A549 (cell line): ENCODE data around the gene TNFAIP8L1. TPM values are rescaled to one million over a fixed set of nuclear protein-coding genes. Genes with fewer than 3 reads are reported as not detected.
A peak's percentile ranks its signal among the peaks of the same experiment; 100 is the strongest.

Experiments used
- ATAC-seq, 2 experiments: fragments of 200-7000 bp in 1 of 2; fragments of >200 bp in 1 of 2; cut with Nextera tagmentation in 1 of 2; cut with Tn5 transposase in 1 of 2; 3 replicates each; pipeline versions ENCODE4 v1.8.0 to v1.9.1; 2018 to 2020; ENCODE audit warnings: mild to moderate bottlenecking in 1 of 2, moderate library complexity in 1 of 2
- CTCF ChIA-PET: fragments of 300-600 bp; sonication (Branson Sonifier 250); formaldehyde crosslinking; extraction: SDS; loops from one replicate; lab custom pipeline; 2021; ENCODE audit warnings: antibody characterized with exemption, inconsistent platforms; lab: Yijun Ruan, JAX
- POLR2A ChIA-PET: fragments of 350-600 bp; formaldehyde crosslinking; extraction: SDS; loops from one replicate; lab custom pipeline; 2021; ENCODE audit warnings: antibody characterized with exemption, inconsistent platforms; lab: Yijun Ruan, JAX
- DNase-seq, 2 experiments: peaks; one replicate each; pipeline versions ENCODE4 v3.0.0 to v3.0.0-alpha.2; 2011 to 2016; ENCODE audit warnings: low read depth in 1 of 2, low spot score in 1 of 2
- FAIRE-seq: peaks from 2 replicates; lab custom pipeline; 2011; peaks lifted over from hg19 to GRCh38; lab: Jason Lieb, UNC
- H3K27ac ChIP-seq, 2 experiments: fragments of >200 bp; sonication (Bioruptor Twin); formaldehyde crosslinking; 3 replicates each; pipeline ENCODE4 v1.5.1; 2016 to 2017
- H3K4me1 ChIP-seq: fragments of >200 bp; sonication (Bioruptor Twin); formaldehyde crosslinking; 3 replicates; pipeline ENCODE4 v1.6.1; 2016
- H3K4me2 ChIP-seq: fragments of >200 bp; sonication (Bioruptor Twin); formaldehyde crosslinking; 3 replicates; pipeline ENCODE4 v1.6.1; 2016
- H3K4me3 ChIP-seq: fragments of >200 bp; sonication (Bioruptor Twin); formaldehyde crosslinking; 3 replicates; pipeline ENCODE4 v1.5.1; 2016
- H3K9me3 ChIP-seq: fragments of >200 bp; sonication (Bioruptor Twin); formaldehyde crosslinking; 3 replicates; pipeline ENCODE4 v1.6.1; 2016
- ATOH8 ChIP-seq: fragments of 250-450 bp; sonication (Bioruptor Pico); IDR thresholded peaks from 2 replicates; pipeline ENCODE4 v1.5.0; 2020; ENCODE audit warnings: low read depth, mild to moderate bottlenecking, moderate library complexity
- CBX2 ChIP-seq: fragments of 200-600 bp; sonication (generic); IDR thresholded peaks from 2 replicates; pipeline ENCODE4 v1.6.1; 2016; ENCODE audit warnings: low read depth, mild to moderate bottlenecking, borderline replicate concordance
- CBX8 ChIP-seq: fragments of 200-600 bp; sonication (generic); IDR thresholded peaks from 2 replicates; pipeline ENCODE4 v1.6.1; 2016
- CHD2 ChIP-seq: fragments of 150-350 bp; IDR thresholded peaks from 2 replicates; pipeline ENCODE4 v1.6.1; 2014; ENCODE audit warnings: low read length; ENCODE audit not compliant: partially characterized antibody
- CTCF ChIP-seq: fragments of >200 bp; sonication (Bioruptor Twin); formaldehyde crosslinking; IDR thresholded peaks from 3 replicates; pipeline ENCODE4 v1.5.1; 2016
- EHF ChIP-seq: fragments of 250-450 bp; sonication (Bioruptor Pico); IDR thresholded peaks from 2 replicates; pipeline ENCODE4 v1.5.0; 2020; ENCODE audit warnings: mild to moderate bottlenecking
- EHMT2 ChIP-seq: fragments of 200-600 bp; sonication (generic); IDR thresholded peaks from 2 replicates; pipeline ENCODE4 v1.6.1; 2016; ENCODE audit warnings: antibody characterized with exemption, low read depth, mild to moderate bottlenecking, moderate library complexity
- EP300 ChIP-seq, 2 experiments: fragments of >200 bp; sonication (Bioruptor Twin); formaldehyde crosslinking; IDR thresholded peaks; 2 replicates in 1 of 2; 3 replicates in 1 of 2; pipeline ENCODE4 v1.6.1; 2016 to 2017
- ESRRA ChIP-seq: fragments of 150-350 bp; IDR thresholded peaks from 2 replicates; pipeline ENCODE4 v1.6.1; 2014; ENCODE audit warnings: mild to moderate bottlenecking, low read length, borderline replicate concordance
- FOXS1 ChIP-seq: fragments of 250-450 bp; sonication (Bioruptor Pico); IDR thresholded peaks from 2 replicates; pipeline ENCODE4 v1.5.0; 2020; ENCODE audit warnings: mild to moderate bottlenecking, moderate library complexity
- HDAC2 ChIP-seq: fragments of 200-600 bp; sonication (generic); IDR thresholded peaks from 2 replicates; pipeline ENCODE4 v1.6.1; 2016
- HOXA7 ChIP-seq: fragments of 250-450 bp; sonication (Bioruptor Pico); IDR thresholded peaks from 2 replicates; pipeline ENCODE4 v1.5.0; 2020; ENCODE audit warnings: mild to moderate bottlenecking, moderate library complexity
- HOXB13 ChIP-seq: fragments of 250-450 bp; sonication (Bioruptor Pico); IDR thresholded peaks from 2 replicates; pipeline ENCODE4 v1.5.0; 2020; ENCODE audit warnings: low read depth, mild to moderate bottlenecking, moderate library complexity
- JUNB ChIP-seq: fragments of >200 bp; sonication (Bioruptor Twin); formaldehyde crosslinking; IDR thresholded peaks from 2 replicates; pipeline ENCODE4 v1.6.1; 2016
- KDM1A ChIP-seq: fragments of 200-600 bp; sonication (generic); IDR thresholded peaks from 2 replicates; pipeline ENCODE4 v1.6.1; 2016; ENCODE audit warnings: low read depth, mild to moderate bottlenecking
- KDM5A ChIP-seq: fragments of 200-600 bp; sonication (generic); IDR thresholded peaks from 2 replicates; pipeline ENCODE4 v1.6.1; 2016; ENCODE audit warnings: antibody characterized with exemption, mild to moderate bottlenecking
- MAX ChIP-seq: IDR thresholded peaks from 2 replicates; pipeline ENCODE4 v1.6.1; 2012
- MAZ ChIP-seq: fragments of 150-350 bp; IDR thresholded peaks from 2 replicates; pipeline ENCODE4 v1.6.1; 2014; ENCODE audit warnings: antibody characterized with exemption, low read depth, low read length, borderline replicate concordance
- MYC ChIP-seq: IDR thresholded peaks from 2 replicates; pipeline ENCODE4 v1.6.1; 2012; ENCODE audit warnings: mild to moderate bottlenecking, inconsistent platforms, low read length, improper control_type of control experiment, borderline replicate concordance
- NPAS2 ChIP-seq: fragments of 250-450 bp; sonication (Bioruptor Pico); IDR thresholded peaks from 2 replicates; pipeline ENCODE4 v1.8.0; 2022; ENCODE audit warnings: mild to moderate bottlenecking, moderate library complexity, borderline replicate concordance
- NR3C1 ChIP-seq: fragments of >200 bp; sonication (Bioruptor Twin); formaldehyde crosslinking; IDR thresholded peaks from 3 replicates; pipeline ENCODE4 v1.6.1; 2017
- POLR2A ChIP-seq: IDR thresholded peaks from 2 replicates; pipeline ENCODE4 v1.6.1; 2012; ENCODE audit warnings: mild to moderate bottlenecking, low read length
- POLR2AphosphoS2 ChIP-seq: conservative IDR thresholded peaks from 2 replicates; pipeline ENCODE4 v1.6.1; 2012; ENCODE audit warnings: low read length, improper control_type of control experiment, inconsistent platforms
- RCOR1 ChIP-seq: fragments of 150-350 bp; IDR thresholded peaks from 2 replicates; pipeline ENCODE4 v1.6.1; 2014; ENCODE audit warnings: antibody characterized with exemption, low read length, low read depth
- SMC3 ChIP-seq: fragments of >200 bp; sonication (Bioruptor Twin); formaldehyde crosslinking; IDR thresholded peaks from 3 replicates; pipeline ENCODE4 v1.6.1; 2018; ENCODE audit warnings: inconsistent platforms
- SREBF2 ChIP-seq: fragments of 450-650 bp; IDR thresholded peaks from 2 replicates; pipeline ENCODE4 v1.6.1; 2014; ENCODE audit warnings: mild to moderate bottlenecking, moderate library complexity
- TFCP2L1 ChIP-seq: fragments of 250-450 bp; sonication (Bioruptor Pico); IDR thresholded peaks from 2 replicates; pipeline ENCODE4 v1.5.0; 2021; ENCODE audit warnings: mild to moderate bottlenecking
- ZFP36 ChIP-seq: fragments of 450-650 bp; IDR thresholded peaks from 2 replicates; pipeline ENCODE4 v1.6.1; 2014; ENCODE audit warnings: borderline replicate concordance; ENCODE audit not compliant: partially characterized antibody
- ZNF302 ChIP-seq: fragments of 250-450 bp; sonication (Bioruptor Pico); IDR thresholded peaks from 2 replicates; pipeline ENCODE4 v1.9.0; 2021; ENCODE audit warnings: inconsistent platforms, mild to moderate bottlenecking, moderate library complexity
- WGBS: methylation state at CpG from one replicate; pipeline ENCODE4 v1.1.6; 2017; ENCODE audit errors: missing lambda C conversion rate; 5-methylcytosine and 5-hydroxymethylcytosine counted together
- polyA plus RNA-seq, 4 experiments: library from polyadenylated mRNA; depleted of rRNA in 3 of 4; stranded (reverse); fragments of >200 nt; fragmentation: RNase III in 1 of 4; extraction: RNeasy Plus Mini Kit Qiagen cat#74134 plus additional on column Dnase treatment in 1 of 4; gene quantifications; 2 replicates in 3 of 4; 3 replicates in 1 of 4; pipeline ENCODE4 v1.2.3, GENCODE V29; 2011 to 2017
- TF ChIP-seq, protein P1 (sequence below): IDR thresholded peaks from 2 replicates; pipeline ENCODE4 v1.6.1; 2012; ENCODE audit warnings: low read depth, borderline replicate concordance
- TF ChIP-seq, protein P2 (sequence below): fragments of 450-650 bp; IDR thresholded peaks from 2 replicates; pipeline ENCODE4 v1.6.1; 2014; ENCODE audit warnings: antibody characterized with exemption
- TF ChIP-seq, protein P3 (sequence below): fragments of 150-350 bp; IDR thresholded peaks from 2 replicates; pipeline ENCODE4 v1.6.1; 2014; ENCODE audit warnings: low read depth, mild to moderate bottlenecking, low read length

The TNFAIP8L1 gene
- polyA plus RNA-seq, 2 of the 4 experiments (the other 2 are of a cell fraction): 3.2 to 5.9 TPM

DNA sequence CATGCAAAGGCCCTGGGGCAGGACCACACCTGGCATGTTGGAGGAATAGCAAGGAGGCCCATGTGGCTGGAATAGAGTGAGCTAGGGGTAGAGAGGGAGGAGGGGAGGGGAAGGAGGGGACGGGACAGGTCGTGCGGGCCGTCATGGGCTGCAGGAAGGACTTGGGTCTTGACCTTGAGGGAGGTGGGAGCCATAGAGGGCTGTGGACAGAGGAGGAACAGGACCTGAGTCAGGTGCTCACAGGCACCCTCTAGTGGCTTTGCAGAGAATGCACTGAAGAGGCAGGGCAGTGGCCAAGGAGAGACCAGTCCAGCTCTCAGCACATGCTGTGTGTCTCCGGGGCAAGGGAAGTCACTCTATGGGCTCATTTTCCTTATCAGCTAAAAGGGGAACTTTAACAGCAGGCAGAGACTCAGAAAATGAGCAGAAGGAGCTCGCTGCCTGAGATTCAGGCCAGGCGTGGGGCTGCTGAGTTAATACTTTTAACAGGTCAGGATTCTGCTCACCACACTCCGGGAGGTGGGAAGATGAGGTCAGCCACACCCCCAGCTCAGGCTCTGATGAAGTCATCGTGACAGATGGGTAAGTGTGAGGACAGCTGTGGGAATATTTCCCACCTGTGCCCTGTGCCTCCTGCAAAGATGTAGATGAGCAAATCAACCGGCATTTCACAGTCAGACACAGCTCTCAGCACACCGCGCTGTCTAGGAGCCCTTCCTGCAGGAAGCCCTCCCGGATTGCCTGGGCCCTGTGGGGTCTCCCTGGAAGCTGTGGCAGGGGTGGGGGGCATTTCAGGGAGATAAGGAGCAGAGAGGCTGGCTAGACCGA lies 6.0 kb upstream of the TNFAIP8L1 start:
- H3K4me1 ChIP-seq: peaks cover 22% of the 10 kb centered on the region
- FAIRE-seq (no peak), DNase-seq (peak; percentile 60 to 82), ATAC-seq (peak; percentile 86 to 88)
- 15% methylated on average over 10 of the region's 14 CpGs for WGBS
- no peak overlapping the region for H3K4me3 ChIP-seq
- ChIA-PET POLR2A (no interaction called here), CTCF (interaction anchor here (0.7 to 3.4 kb wide), 28 partner anchors 10 to 112 kb away, joined by 3 to 48 read pairs (median 7); partner anchors contain the start of genes LRG1 and SEMA6B)
- H3K4me2 ChIP-seq: peak overlapping the region; percentile 50
- H3K27ac ChIP-seq: peak overlapping the region in 1 of 2 experiments; percentile 92; a peak in 3 of 6 replicates
- no peaks in the 10 kb centered on the region for H3K9me3 ChIP-seq
- TF ChIP-seq EHMT2 (no peak), EHF (no peak), MYC (no peak), ESRRA (peak; percentile 19; the same call in 1 of the 2 replicates), HDAC2 (peak; percentile 93), CHD2 (no peak), MAZ (no peak), ZNF302 (CRISPR knock-in tag) (no peak), FOXS1 (CRISPR knock-in tag) (no peak), CBX8 (no peak), HOXA7 (CRISPR knock-in tag) (no peak), RCOR1 (0 out of 2 replicates have a peak, but pooled peaks have one; percentile 77), NR3C1 (no peak), POLR2A (no peak), ZFP36 (peak; percentile 97), SMC3 (peak; percentile 48), EP300 (IDR thresholded peaks at IDR 0.05) (no peak), JUNB (no peak), SREBF2 (no peak), MAX (peak; percentile 49; the same call in 1 of the 2 replicates), POLR2AphosphoS2 (no peak), KDM5A (no peak), CTCF (peak; percentile 76), TFCP2L1 (CRISPR knock-in tag) (no peak), ATOH8 (CRISPR knock-in tag) (no peak), CBX2 (no peak), KDM1A (peak; percentile 99), HOXB13 (CRISPR knock-in tag) (no peak), NPAS2 (no peak)
- TF ChIP-seq, protein P1, sequence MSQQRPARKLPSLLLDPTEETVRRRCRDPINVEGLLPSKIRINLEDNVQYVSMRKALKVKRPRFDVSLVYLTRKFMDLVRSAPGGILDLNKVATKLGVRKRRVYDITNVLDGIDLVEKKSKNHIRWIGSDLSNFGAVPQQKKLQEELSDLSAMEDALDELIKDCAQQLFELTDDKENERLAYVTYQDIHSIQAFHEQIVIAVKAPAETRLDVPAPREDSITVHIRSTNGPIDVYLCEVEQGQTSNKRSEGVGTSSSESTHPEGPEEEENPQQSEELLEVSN: no peak
- TF ChIP-seq, protein P2, sequence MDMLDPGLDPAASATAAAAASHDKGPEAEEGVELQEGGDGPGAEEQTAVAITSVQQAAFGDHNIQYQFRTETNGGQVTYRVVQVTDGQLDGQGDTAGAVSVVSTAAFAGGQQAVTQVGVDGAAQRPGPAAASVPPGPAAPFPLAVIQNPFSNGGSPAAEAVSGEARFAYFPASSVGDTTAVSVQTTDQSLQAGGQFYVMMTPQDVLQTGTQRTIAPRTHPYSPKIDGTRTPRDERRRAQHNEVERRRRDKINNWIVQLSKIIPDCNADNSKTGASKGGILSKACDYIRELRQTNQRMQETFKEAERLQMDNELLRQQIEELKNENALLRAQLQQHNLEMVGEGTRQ: no peak
- TF ChIP-seq, protein P3, sequence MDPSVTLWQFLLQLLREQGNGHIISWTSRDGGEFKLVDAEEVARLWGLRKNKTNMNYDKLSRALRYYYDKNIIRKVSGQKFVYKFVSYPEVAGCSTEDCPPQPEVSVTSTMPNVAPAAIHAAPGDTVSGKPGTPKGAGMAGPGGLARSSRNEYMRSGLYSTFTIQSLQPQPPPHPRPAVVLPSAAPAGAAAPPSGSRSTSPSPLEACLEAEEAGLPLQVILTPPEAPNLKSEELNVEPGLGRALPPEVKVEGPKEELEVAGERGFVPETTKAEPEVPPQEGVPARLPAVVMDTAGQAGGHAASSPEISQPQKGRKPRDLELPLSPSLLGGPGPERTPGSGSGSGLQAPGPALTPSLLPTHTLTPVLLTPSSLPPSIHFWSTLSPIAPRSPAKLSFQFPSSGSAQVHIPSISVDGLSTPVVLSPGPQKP: no peak
